Prostate gland (tissue), 2 donors: ENCODE measurements around the gene GBX2. TPM values are rescaled to one million over a fixed set of nuclear protein-coding genes. Genes with fewer than 3 reads are reported as not detected.

Source experiments
- DNase-seq: peaks from one replicate; pipeline ENCODE4 v3.0.0-alpha.2; 2019; ENCODE audit warnings: low spot score
- H3K27ac ChIP-seq, 2 donors: fragments of 200-600 bp; sonication (generic); 2 replicates each; pipeline ENCODE4 v1.5.1; 2017 to 2019
- H3K27me3 ChIP-seq: fragments of 200-600 bp; sonication (generic); replicated peaks from 2 replicates; pipeline ENCODE4 v1.5.1; 2019; ENCODE audit not compliant: insufficient read depth
- H3K36me3 ChIP-seq, 2 donors: fragments of 200-600 bp; sonication (generic); 1 replicate in 1 of 2; 2 replicates in 1 of 2; pipeline versions ENCODE4 v1.5.1 to v1.8.1; 2017 to 2019
- H3K4me1 ChIP-seq: fragments of 200-600 bp; sonication (generic); replicated peaks from 2 replicates; pipeline ENCODE4 v1.5.1; 2019
- H3K4me3 ChIP-seq, 2 donors: fragments of 200-600 bp; sonication (generic); 2 replicates each; pipeline ENCODE4 v1.5.1; 2017 to 2019
- H3K9me3 ChIP-seq: fragments of 200-600 bp; sonication (generic); 2 replicates; pipeline ENCODE4 v1.5.1; 2017
- POLR2A ChIP-seq: fragments of 450-650 bp; IDR thresholded peaks from one replicate; pipeline ENCODE4 v1.6.1; 2016; ENCODE audit warnings: antibody characterized with exemption, mild to moderate bottlenecking
- POLR2AphosphoS5 ChIP-seq: sonication (generic); formaldehyde crosslinking; IDR thresholded peaks from one replicate; pipeline ENCODE4 v1.6.1; 2017; ENCODE audit warnings: antibody characterized with exemption
- WGBS: methylation state at CpG from one replicate; pipeline ENCODE4 v1.1.5; 2018; 5-methylcytosine and 5-hydroxymethylcytosine counted together
- intact Hi-C: fragments of 100-400 bp; cut with DNase I; formaldehyde crosslinking; loops from one replicate; pipeline ENCODE4 v1.14.2; 2022
- total RNA-seq, 2 donors: library from RNA; depleted of rRNA; stranded (reverse); fragments of >200 nt; gene quantifications; one replicate each; pipeline ENCODE4 v1.1.0, GENCODE V29; 2016
- TF ChIP-seq, protein P1 (sequence below), 4 experiments: fragments of 200-600 bp in 2 of 4; fragments of 450-650 bp in 2 of 4; sonication (generic) in 2 of 4; IDR thresholded peaks; 1 replicate in 3 of 4; 2 replicates in 1 of 4; pipeline ENCODE4 v1.5.1; 2016 to 2019; ENCODE audit warnings: antibody characterized with exemption in 4 of 4, mild to moderate bottlenecking in 2 of 4, moderate library complexity in 2 of 4

Gene GBX2
- total RNA-seq, 2 donors from 2014 or later: 0.23 TPM; not detected in 1

DNA sequence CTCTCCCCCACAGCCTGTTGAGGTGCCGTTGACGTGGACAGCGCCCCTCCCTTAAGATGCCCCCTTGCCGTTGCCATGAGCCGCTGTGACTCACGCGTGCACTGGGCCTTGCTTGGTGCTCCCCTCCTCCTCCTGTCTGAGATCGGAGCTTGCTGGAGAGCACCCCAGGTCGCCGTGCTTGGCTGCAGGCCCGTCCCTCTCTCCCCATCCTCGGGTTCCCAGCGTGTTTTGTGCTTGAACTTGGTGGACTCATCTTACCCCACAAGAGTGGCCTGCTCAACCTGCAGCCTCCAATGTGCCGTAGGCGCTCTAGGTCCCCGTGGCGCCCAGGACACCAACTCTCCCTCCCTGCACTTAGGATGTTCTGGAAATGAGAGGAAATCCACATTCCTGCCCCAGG lies 39.9 kb downstream of the GBX2 start:
- Histone ChIP-seq H3K27ac (no peak overlapping the region), H3K4me1 (no peaks in the 10 kb centered on the region), H3K4me3 (no peak overlapping the region), H3K27me3 (no peaks in the 10 kb centered on the region), H3K36me3 (no peaks in the 10 kb centered on the region), H3K9me3 (no peaks in the 10 kb centered on the region)
- intact Hi-C loops: no loop called here
- no peak for DNase-seq
- whole genome bisulfite sequencing: 90% methylated on average over 17 of the region's 17 CpGs
- no peak for TF ChIP-seq POLR2AphosphoS5
- TF ChIP-seq, protein P1, sequence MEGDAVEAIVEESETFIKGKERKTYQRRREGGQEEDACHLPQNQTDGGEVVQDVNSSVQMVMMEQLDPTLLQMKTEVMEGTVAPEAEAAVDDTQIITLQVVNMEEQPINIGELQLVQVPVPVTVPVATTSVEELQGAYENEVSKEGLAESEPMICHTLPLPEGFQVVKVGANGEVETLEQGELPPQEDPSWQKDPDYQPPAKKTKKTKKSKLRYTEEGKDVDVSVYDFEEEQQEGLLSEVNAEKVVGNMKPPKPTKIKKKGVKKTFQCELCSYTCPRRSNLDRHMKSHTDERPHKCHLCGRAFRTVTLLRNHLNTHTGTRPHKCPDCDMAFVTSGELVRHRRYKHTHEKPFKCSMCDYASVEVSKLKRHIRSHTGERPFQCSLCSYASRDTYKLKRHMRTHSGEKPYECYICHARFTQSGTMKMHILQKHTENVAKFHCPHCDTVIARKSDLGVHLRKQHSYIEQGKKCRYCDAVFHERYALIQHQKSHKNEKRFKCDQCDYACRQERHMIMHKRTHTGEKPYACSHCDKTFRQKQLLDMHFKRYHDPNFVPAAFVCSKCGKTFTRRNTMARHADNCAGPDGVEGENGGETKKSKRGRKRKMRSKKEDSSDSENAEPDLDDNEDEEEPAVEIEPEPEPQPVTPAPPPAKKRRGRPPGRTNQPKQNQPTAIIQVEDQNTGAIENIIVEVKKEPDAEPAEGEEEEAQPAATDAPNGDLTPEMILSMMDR (IDR thresholded peaks at IDR 0.05): no peak
- TF ChIP-seq POLR2A: no peak

DNA sequence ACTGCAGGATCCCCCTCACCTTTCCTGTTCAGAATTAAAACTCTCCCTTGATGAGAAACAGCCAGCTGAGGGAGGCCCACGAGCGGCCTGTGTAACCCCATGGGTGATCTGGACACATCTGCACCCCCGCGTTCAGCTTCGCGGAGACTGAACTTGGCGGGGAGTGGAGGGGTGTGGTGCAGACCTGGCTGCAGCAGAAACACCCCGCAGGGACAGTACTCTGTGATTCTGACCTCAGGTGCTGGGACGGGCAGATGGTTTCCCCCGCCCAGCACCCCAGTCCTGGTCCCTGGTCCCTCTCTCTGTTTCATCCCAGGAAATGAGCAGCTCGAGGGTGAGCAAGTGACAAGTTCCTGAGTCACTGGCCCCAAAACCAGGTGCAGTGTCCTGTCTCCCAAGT lies 41.2 kb downstream of the GBX2 start:
- no peaks in the 10 kb centered on the region for H3K36me3 ChIP-seq
- H3K9me3 ChIP-seq: no peaks in the 10 kb centered on the region
- TF ChIP-seq POLR2A (no peak), POLR2AphosphoS5 (no peak)
- TF ChIP-seq, protein P1 (IDR thresholded peaks at IDR 0.05): no peak
- H3K4me1 ChIP-seq: no peaks in the 10 kb centered on the region
- 90% methylated on average over 11 of the region's 11 CpGs for WGBS
- no peaks in the 10 kb centered on the region for H3K27me3 ChIP-seq
- intact Hi-C loops: no loop called here
- no peak overlapping the region for H3K27ac ChIP-seq
- DNase-seq: no peak
- no peak overlapping the region for H3K4me3 ChIP-seq

DNA sequence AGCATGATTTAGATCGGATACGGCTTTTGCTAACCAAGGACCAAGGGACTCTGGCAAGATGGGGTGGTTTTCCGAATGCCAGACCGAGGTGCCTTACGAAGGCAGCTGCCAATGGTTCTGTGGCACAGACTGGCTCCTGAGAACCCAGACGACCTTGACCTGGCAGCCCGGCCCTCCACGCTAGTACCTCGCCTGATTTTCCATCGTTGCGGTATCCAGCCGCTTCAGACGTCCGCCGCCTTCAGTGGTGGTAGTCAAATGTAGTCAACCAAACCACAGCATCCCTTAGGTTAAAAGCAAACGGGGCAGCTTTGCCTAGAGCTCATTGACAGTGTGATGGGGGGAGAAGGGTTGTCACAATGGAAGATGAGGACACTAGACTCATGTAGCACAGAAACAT lies 42.6 kb downstream of the GBX2 start:
- DNase-seq: no peak
- Histone ChIP-seq H3K4me3 (no peak overlapping the region), H3K27me3 (no peaks in the 10 kb centered on the region), H3K4me1 (no peaks in the 10 kb centered on the region), H3K36me3 (no peaks in the 10 kb centered on the region), H3K9me3 (no peaks in the 10 kb centered on the region), H3K27ac (no peak overlapping the region)
- TF ChIP-seq, protein P1 (IDR thresholded peaks at IDR 0.05): no peak
- no peak for TF ChIP-seq POLR2AphosphoS5
- TF ChIP-seq POLR2A: no peak
- intact Hi-C loops: no loop called here
- 95% methylated on average over 16 of the region's 16 CpGs for WGBS

DNA sequence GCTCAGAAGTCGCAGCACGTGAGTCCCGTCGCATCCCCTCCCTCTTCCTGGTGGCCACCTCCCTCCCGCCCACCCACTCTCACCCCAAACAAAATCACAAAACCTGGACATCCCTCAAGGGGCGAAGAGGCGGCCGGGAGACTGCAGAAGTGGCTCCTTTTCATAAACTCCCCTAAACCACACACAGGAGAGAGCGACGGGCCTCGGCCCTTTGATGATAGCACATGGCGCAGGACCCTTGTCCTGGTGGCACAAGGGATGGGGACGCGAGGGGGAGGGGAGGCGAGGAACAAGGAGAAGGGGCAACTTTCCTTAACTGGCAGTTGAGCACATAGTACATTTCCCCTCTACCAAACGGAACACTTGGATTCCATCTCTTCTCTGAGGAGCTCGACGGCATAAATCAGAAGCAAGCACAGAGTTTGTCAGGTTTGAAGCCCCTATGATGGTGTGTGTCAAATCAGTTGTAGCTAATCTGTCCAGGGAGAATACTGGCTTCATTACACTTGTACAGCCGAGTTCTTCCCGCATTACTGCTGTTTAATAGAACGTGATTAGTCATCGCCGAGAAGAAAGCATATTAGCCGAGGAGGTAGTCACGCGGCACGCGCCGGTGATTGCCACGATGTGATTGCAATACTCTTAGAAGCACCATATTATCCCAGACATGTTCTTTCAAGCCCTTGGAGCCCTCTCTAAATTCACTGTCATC lies 43.8 kb downstream of the GBX2 start:
- Histone ChIP-seq H3K4me3 (no peak overlapping the region), H3K27me3 (no peaks in the 10 kb centered on the region), H3K36me3 (no peaks in the 10 kb centered on the region), H3K27ac (no peak overlapping the region), H3K4me1 (no peaks in the 10 kb centered on the region), H3K9me3 (no peaks in the 10 kb centered on the region)
- intact Hi-C loops: no loop called here
- no peak for DNase-seq
- TF ChIP-seq POLR2A: no peak
- TF ChIP-seq POLR2AphosphoS5: no peak
- TF ChIP-seq, protein P1 (IDR thresholded peaks at IDR 0.05): no peak
- WGBS: 93% methylated on average over 30 of the region's 30 CpGs

DNA sequence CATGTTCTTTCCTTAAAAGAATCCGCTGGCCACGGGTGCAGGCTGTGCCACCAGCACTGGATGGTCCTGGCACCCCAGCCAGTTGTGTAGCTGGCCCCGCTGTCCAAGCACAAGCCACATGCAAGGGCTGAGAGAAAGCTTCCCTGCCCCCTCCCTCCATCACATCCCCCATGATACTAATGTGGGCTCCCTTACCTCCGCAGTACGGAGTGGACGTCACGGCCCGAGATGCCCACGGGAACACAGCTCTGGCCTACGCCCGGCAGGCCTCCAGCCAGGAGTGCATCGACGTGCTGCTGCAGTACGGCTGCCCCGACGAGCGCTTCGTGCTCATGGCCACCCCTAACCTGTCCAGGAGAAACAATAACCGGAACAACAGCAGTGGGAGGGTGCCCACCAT lies 44.5 kb downstream of the GBX2 start:
- Histone ChIP-seq H3K36me3 (no peaks in the 10 kb centered on the region), H3K27ac (no peak overlapping the region), H3K4me3 (no peak overlapping the region), H3K9me3 (no peaks in the 10 kb centered on the region), H3K4me1 (no peaks in the 10 kb centered on the region), H3K27me3 (no peaks in the 10 kb centered on the region)
- TF ChIP-seq POLR2AphosphoS5 (no peak), POLR2A (no peak)
- TF ChIP-seq, protein P1 (IDR thresholded peaks at IDR 0.05): no peak
- 95% methylated on average over 19 of the region's 19 CpGs for WGBS
- intact Hi-C loops: no loop called here
- DNase-seq: no peak
